Panc1 (cell line): Measurements from ENCODE around the gene CFAP221. TPM values are rescaled to one million over a fixed set of nuclear protein-coding genes. Genes with fewer than 3 reads are reported as not detected.

Source experiments
- ATAC-seq: fragments of 200-7000 bp; cut with Tn5 transposase; 2 replicates; pipeline ENCODE4 v1.9.1; 2020; ENCODE audit warnings: mild to moderate bottlenecking, moderate library complexity
- BruUV-seq: library from RNA; stranded (reverse); fragments of 400-500 nt; replicated peaks from 2 replicates; lab custom pipeline; 2021; lab: Mats Ljungman, UMichigan
- CTCF ChIA-PET: fragments of 300-600 bp; sonication (Branson Sonifier 250); formaldehyde crosslinking; loops from one replicate; lab custom pipeline; 2022; ENCODE audit warnings: antibody characterized with exemption; lab: Charles Lee
- POLR2A ChIA-PET: fragments of 300-600 bp; sonication (Branson Sonifier 250); formaldehyde crosslinking; loops from one replicate; lab custom pipeline; 2022; ENCODE audit warnings: antibody characterized with exemption; lab: Charles Lee
- DNase-seq: peaks from one replicate; pipeline ENCODE4 v3.0.0-alpha.2; 2010; ENCODE audit warnings: low read depth, low spot score
- H3K27ac ChIP-seq: 2 replicates; pipeline ENCODE4 v1.5.1; 2011; ENCODE audit warnings: mild to moderate bottlenecking, low read length, inconsistent platforms
- H3K27me3 ChIP-seq: fragments of 200-500 bp; sonication (Bioruptor generic); 2 replicates; pipeline ENCODE4 v1.6.0; 2014; ENCODE audit warnings: low read length, inconsistent platforms; ENCODE audit not compliant: control insufficient read depth, insufficient read depth
- H3K36me3 ChIP-seq: fragments of 200-500 bp; sonication (Bioruptor generic); 2 replicates; pipeline ENCODE4 v1.5.1; 2014; ENCODE audit warnings: inconsistent platforms, mild to moderate bottlenecking, low read length, moderate library complexity; ENCODE audit not compliant: control insufficient read depth, insufficient read depth
- H3K4me1 ChIP-seq: 2 replicates; pipeline ENCODE4 v1.5.1; 2011; ENCODE audit warnings: inconsistent platforms, mild to moderate bottlenecking, low read length, moderate library complexity; ENCODE audit not compliant: control insufficient read depth, insufficient read depth
- H3K4me3 ChIP-seq, 2 experiments: 2 replicates each; pipeline ENCODE4 v1.5.1; 2011 to 2012; ENCODE audit warnings: low read depth in 2 of 2, low read length in 2 of 2, mild to moderate bottlenecking in 2 of 2, inconsistent platforms in 1 of 2, moderate library complexity in 1 of 2
- H3K9me3 ChIP-seq: fragments of 200-500 bp; sonication (Bioruptor generic); 2 replicates; pipeline ENCODE4 v1.5.1; 2014; ENCODE audit warnings: low read depth, mild to moderate bottlenecking, inconsistent platforms, low read length, moderate library complexity; ENCODE audit not compliant: control insufficient read depth, insufficient read depth
- CTCF ChIP-seq: fragments of 450-650 bp; IDR thresholded peaks from 2 replicates; pipeline ENCODE4 v1.5.1; 2017; ENCODE audit warnings: mild to moderate bottlenecking
- POLR2AphosphoS5 ChIP-seq: IDR thresholded peaks from 2 replicates; pipeline ENCODE4 v1.6.1; 2012; ENCODE audit warnings: mild to moderate bottlenecking, low read depth, low read length, moderate library complexity
- REST ChIP-seq, 2 experiments: IDR thresholded peaks; 2 replicates each; pipeline ENCODE4 v1.6.1; 2011 to 2012; ENCODE audit warnings: low read depth in 2 of 2, control low read depth in 1 of 2, low read length in 1 of 2, mild to moderate bottlenecking in 1 of 2, moderate library complexity in 1 of 2; ENCODE audit not compliant: insufficient read depth in 1 of 2
- SIN3A ChIP-seq: IDR thresholded peaks from 2 replicates; pipeline ENCODE4 v1.6.1; 2012; ENCODE audit warnings: low read depth, mild to moderate bottlenecking, low read length, moderate library complexity, borderline replicate concordance; ENCODE audit not compliant: insufficient read depth
- TCF7L2 ChIP-seq: IDR thresholded peaks from 2 replicates; pipeline ENCODE4 v1.6.1; 2011; ENCODE audit warnings: mild to moderate bottlenecking, low read depth, low read length, inconsistent platforms
- in situ Hi-C: cut with HindIII; loops from 2 replicates; pipeline ENCODE4 v1.10.0; 2016; ENCODE audit warnings: low sequenced_read_pairs, low pct_unique_long_range_greater_than_20kb
- intact Hi-C: fragments of 100-400 bp; cut with micrococcal nuclease; formaldehyde crosslinking; loops from one replicate; pipeline ENCODE4 v1.10.0; 2022; ENCODE audit not compliant: unreplicated experiment
- total RNA-seq: library from RNA; stranded (reverse); gene quantifications from one replicate; pipeline ENCODE4 v1.2.1, GENCODE V29; 2021; ENCODE audit not compliant: unreplicated experiment

Gene CFAP221
- total RNA-seq, 1 experiment from 2014 or later: not detected

GRCh38 chr2:119704670-119705120 is 160.4 kb downstream of the CFAP221 start:
- no peak for DNase-seq
- no peak for TF ChIP-seq CTCF
- TF ChIP-seq POLR2AphosphoS5: no peak
- TF ChIP-seq REST (IDR thresholded peaks at IDR 0.05; ENCODE audit: insufficient read depth in 1 of 2, low read depth in 2 of 2, low read length in 1 of 2): no peak
- no peak for TF ChIP-seq SIN3A
- TF ChIP-seq TCF7L2: no peak
- Histone ChIP-seq H3K27ac (no peak overlapping the region), H3K27me3 (no peaks in the 10 kb centered on the region), H3K9me3 (peaks cover 5% of the 10 kb centered on the region; the same call in 1 of the 2 replicates), H3K36me3 (no peaks in the 10 kb centered on the region), H3K4me3 (no peak overlapping the region), H3K4me1 (no peaks in the 10 kb centered on the region)
- ChIA-PET CTCF (interaction anchor here (1.9 kb wide), 1 partner anchor 470 kb away, joined by 5 read pairs; no protein-coding TSS in a partner anchor), POLR2A (no interaction called here)
- intact Hi-C loops: loop anchor here (5.0 kb wide), 1 partner anchor 123 kb away; no protein-coding TSS in a partner anchor
- BruUV-seq: no TSS peak
- ATAC-seq: no peak
- in situ Hi-C loops: no loop called here

- intact Hi-C loops (no loop called here), in situ Hi-C loops (no loop called here)
- Histone ChIP-seq H3K4me1 (no peaks in the 10 kb centered on the region), H3K27ac (no peak overlapping the region), H3K9me3 (peaks cover 5% of the 10 kb centered on the region; the same call in 1 of the 2 replicates), H3K4me3 (no peak overlapping the region), H3K27me3 (no peaks in the 10 kb centered on the region), H3K36me3 (no peaks in the 10 kb centered on the region)
- ATAC-seq (no peak), DNase-seq (no peak)
- no TSS peak for BruUV-seq
- POLR2A ChIA-PET: no interaction called here
- TF ChIP-seq TCF7L2: no peak
- no peak for TF ChIP-seq SIN3A
- TF ChIP-seq REST (IDR thresholded peaks at IDR 0.05; ENCODE audit: insufficient read depth in 1 of 2, low read depth in 2 of 2, low read length in 1 of 2): no peak
- no peak for TF ChIP-seq CTCF
- TF ChIP-seq POLR2AphosphoS5: no peak
- CTCF ChIA-PET: interaction anchor here (0.6 to 1.9 kb wide), 2 partner anchors 469 to 473 kb away, joined by 3 to 5 read pairs; no protein-coding TSS in a partner anchor
Observed at GRCh38 chr2:119706221-119706620, 162.0 kb downstream of the CFAP221 start.
